COLO829 (cell line): ENCODE data around the gene AQP2.

Experiments used
- DNase-seq: peaks from one replicate; pipeline ENCODE4 v3.0.0; 2012; ENCODE audit warnings: low spot score

AQP2 gene

DNA sequence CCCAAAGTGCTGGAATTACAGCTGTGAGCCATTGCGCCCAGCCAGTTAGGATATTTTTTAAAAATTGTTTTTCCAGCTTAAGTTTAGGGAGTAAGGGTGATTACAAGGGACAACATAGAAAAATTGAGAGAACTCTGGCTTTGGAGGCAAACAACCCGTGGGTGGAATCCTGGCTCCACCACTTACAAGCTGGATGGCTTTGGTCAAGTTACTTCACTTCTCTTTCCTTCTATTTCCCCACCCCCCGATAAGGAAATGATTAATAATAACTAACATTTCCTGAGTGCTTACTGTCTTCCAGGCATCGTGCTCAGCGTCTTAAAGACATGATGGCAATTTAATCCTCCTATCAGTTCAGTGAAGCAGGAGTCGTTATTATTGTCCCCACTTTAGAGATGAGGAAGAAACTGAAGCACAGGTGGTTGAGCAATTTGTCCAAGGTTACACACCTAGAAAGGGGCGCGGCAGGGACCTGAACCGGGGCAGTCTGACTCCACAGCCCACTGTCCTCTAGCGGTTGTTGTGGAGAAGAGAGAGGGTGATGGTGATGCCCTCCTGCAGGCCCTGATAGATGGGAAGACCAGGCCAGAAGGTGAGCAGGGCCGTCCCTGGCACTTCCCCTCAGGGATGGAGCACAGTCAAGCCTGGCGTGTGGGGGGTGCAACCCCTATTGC, 30.2 kb upstream of the AQP2 start:
- no peak for DNase-seq

DNA sequence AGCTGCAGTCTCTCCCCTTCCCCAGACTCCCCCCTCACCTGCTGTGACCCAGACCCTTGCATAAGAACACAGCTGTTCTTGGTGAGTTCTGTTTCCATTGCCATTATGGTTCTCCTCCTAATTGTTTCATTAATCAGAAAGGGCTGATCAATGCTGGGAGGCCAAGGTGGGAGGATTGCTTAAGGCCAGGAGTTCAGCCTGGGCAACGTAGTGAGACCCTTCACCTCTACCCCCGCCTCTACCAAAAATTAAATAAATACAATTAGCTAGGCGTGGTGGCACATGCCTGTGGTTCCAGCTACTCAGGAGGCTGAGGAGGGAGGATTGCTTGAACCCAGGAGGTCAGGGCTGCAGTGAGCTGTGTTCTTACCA, 29.6 kb upstream of the AQP2 start:
- DNase-seq = no peak

DNA sequence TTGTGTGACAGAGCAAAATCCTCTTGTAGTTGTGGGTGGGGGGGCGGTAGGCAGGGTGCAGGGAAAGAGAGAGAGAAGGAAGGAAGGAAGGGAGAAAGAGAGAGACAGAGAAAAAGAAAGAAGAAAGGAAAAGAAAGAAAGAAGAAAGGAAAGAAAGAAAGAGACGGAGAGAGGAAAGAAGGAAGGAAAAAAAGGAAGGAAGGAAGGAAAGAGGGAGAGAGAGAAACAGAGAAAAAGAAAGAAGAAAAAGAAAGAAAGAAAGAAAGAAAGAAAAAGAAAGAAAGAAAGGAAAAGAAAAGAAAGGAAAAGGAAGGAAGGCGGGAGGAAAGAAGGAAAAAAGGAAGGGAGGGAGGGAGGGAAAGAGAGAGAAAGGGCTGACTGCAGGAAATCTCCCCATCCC, 29.2 kb upstream of the AQP2 start:
- no peak for DNase-seq

DNA sequence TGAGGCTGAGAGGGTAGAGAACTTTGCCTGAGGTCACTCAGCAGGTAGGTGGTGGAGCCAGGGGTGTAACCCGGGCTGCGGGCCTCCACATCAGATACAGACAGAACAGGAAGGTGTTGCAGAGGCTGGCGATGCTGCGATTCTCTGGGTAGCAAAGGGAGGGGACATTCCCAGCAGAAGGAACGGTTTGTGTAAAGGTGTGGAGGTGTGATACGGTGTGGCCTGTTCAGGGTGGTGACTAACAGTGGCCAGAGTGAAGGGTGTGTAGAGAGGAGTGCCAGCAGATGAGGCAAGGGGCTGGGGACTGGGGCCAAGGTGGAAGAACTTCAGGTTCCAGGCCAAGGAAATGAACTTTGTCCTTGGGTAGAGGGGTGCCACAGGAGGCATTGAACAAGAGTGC, 28.6 kb upstream of the AQP2 start:
- no peak for DNase-seq

DNA sequence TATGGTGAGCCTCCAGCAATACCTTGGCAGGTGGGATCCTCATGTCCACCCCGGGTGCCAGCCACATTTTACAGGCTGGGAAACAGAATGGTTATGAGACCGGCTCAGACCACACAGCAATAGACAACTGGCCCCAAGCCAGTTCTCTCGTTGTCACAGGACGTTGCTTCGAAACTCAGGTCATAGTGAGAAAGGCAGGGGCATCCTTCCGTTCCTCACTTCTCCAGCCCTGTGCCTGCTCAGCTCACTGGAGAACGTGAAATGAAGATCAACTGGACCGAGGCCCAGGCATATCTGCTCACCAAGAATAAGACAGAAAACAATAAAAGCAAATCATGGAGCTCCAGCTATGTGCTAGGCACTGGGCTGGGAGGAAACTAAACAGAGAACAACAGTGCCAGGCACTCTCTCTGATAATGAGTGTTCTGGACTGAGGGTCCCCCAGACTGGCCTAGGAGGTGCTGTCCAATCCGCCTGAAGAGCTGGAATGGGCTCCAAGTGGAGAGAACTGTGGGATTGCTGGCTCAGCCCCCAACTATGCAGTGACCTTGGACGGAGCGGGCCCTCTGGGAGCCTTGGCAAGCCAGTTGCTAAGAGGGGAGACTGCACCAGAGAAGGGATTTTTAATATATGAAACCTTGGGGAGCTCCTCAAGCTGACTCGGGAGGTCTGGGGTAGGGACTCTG, 28.0 kb upstream of the AQP2 start:
- DNase-seq = no peak

DNA sequence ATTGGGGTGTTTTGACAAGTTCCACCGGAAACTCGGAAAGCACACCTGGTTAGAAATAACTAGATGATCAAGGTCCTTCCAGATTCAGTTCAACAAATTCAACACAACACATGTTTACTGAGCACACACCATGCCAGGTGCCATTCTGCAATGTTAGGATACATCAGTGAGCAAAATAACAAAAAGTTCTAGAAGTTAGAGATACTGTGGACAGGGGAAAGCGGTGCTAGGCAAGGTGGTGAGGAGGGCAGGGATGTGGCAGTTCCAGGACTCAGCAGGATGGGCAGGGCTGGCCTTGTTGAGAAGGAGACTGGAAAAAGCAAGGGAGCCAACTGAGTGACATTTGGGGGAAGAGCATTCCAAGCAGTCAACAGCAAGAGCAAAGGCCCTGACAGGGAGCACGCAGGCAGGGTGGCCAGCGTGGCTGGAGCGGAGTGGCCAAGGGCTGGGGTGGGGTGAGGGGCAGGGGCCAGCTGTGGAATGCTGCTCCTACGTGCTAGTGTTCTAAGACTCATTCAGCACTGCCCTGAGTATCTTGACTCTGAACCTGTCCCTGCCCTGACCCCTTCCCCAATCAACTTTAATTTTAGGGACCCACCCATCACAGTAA, 27.4 kb upstream of the AQP2 start:
- DNase-seq = no peak

DNA sequence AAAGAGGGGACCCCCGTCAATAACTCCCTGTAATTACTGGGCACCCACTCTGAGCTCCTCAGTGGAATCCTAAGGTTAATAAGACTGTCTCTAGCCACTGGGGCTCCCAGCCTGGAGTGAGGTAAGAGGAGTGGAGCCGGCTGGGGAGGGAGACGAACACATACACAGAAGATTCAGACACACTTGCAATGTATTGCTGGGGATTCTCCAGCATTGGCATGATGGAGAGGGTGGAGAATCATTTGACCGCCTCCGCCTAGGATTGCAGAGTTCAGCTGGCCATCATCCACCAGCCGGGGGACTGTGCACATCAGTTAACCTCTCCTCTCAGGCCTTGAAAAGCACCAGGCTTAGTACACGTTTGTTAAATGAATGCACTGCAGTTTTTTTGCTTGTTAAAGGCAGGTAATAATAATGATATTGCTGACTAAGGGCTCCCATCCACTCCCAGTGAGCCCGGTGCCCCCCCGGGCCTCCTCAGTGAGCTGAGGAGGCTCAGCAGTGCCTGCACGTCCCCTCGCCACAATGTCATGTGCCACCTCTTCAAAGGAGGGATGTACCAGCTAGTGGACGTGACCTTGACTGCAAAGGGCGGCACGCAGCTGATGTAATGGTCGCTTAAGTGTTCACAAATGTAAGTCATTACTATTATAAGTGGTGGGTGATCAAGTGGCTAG, 26.5 kb upstream of the AQP2 start:
- no peak for DNase-seq

DNA sequence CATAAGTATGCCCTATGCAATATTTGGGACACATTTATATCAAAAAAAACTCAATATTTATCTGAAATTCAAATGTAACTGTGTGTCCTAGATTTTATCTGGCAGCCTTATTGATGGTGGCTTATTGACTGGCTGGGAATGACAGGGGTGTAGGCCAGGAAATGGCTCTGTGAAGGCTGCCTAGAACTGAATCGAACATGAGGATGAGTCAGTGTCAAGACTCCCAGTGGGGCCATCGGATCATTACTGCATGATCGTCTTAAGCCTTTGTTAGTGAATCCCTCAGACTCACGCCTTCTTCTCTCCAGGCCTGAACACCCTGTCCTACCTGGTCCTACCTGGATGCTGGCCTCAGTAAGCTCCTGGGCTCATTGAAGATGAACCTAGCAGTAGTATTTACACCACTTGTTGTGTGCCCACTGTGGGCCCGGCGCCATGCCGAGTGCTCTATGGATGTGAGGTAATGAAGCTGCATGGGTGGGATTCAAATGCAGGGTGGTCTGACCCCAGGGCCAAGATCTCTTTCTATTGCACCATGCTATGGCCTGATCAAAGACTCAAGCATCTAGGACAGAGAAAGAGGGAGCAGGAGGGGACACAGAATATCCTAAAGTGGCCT, 25.8 kb upstream of the AQP2 start:
- DNase-seq = no peak

DNA sequence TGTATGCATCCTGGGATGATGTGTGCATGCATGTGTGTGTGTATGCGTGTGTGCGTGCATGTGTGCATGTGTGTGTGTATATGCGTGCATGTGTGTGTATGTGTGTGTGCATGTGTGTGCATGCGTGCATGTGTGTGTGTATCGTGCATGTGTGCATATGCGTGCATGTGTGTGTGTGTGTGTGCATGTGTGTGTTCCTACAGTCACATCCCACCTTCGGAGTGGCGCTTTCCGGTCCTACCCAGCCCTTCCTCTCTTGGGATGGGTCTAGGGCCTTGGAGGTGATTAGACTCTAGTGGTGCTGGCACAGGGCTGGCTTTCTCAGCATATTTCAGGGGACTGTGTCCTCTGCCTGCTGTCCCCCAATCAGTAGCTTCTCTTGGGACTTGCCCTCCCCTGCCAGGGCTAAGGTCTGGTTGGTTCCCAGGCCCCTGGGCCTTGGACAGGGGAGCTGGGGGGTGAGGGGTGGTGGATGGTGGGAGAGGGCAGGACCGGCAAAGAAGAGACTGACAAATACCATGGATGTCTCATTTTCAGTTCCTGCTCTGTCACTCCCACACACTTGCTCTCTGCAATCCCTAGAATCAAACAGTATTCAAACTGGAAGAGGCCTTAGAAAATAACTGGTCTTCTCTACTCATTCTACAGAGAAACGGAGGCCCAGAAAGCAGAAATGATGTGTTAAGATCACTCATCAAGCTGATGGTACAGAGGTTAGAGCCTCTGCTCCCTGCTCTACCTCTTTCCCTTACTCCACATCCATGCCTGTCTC, 24.9 kb upstream of the AQP2 start:
- DNase-seq = no peak

DNA sequence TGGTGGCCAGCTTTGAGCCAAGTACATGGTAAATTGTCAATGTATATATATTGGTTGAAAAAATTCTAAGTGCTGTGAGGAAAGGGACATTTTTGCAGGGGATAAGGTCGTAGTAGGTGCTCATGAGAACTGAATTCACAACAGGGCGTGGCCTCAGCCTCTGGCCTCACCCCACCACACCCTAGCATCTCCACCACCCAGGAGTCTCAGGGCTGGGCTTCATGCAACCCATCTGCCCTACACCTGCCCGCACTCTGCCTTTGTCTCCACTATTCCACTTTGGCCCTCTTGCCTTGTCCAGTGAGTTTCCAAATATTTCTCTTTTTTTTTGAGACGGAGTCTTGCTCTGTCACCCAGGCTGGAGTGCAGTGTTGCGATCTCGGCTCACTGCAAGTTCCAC, 22.1 kb upstream of the AQP2 start:
- no peak for DNase-seq

DNA sequence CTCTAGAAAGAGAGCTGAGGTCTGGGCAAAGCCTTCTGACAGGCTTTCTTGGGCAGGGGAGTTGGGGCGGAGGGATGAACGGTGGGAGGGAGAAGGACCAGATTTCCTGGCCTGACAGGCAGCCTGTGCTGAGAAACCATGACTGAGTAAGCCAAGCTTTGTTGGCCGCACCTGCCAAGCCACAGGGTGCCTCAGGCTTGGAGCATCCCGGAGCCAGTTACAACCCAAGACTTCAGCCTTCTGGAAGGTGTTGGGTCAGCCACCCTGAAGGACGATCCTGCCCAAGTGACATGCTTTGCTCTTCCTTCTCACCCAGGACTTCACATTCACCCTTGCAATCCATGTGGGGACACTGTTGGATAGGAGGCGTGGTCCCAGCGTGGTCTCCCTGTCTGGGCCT, 21.0 kb upstream of the AQP2 start:
- no peak for DNase-seq

DNA sequence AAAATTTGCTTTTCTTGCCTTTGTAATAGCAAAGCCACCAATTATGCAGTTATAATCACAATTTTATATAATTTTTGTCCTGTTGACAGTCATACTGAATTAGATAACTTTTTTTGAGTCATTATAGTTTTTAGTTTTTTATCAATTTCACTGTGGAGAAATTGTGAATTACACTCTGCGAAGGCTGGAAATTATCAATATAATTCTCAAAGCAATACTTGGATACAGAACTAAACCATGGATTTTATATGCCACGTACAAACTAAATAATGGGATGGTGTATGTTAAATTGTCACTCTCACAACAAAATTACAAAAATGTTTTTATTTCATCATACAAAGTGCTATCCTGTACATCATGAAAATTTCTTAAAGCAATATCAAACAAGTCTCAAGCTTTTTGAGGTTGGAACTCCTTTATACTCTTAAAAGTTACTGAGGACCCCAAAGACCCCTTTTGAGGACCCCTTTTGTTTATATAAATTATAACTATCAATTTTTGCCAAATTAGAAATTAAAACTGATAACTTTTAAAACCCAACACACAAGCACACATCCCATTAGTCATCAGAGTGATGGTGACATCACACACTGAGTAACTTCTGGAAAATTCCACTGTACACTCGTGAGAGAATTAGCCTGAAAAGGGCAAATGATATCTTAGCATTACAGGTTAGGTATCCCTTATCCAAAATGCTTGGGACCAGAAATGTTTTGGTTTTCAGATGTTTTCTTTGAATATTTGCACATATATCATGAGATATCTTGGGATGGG, 19.8 kb upstream of the AQP2 start:
- DNase-seq = no peak

DNA sequence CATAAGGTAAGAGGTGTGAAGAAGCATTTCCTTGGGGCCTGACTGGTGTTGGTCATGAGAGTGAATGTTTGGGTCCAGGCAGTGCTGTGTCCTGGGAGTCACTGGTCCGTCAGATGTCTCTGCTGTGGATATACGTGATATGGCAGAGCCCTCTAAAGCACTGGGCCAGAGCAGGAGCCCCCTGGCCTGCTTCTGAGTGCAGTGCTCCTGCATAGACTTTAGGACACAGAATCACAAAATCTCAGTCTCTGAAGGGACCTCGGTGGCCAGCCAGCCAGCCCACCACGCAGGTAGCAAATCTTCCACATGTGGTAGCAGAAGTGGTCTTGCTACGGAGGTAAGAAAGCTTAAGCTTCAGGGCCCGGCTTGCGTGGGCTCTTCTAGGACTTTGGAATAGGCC, 18.5 kb upstream of the AQP2 start:
- DNase-seq = no peak

DNA sequence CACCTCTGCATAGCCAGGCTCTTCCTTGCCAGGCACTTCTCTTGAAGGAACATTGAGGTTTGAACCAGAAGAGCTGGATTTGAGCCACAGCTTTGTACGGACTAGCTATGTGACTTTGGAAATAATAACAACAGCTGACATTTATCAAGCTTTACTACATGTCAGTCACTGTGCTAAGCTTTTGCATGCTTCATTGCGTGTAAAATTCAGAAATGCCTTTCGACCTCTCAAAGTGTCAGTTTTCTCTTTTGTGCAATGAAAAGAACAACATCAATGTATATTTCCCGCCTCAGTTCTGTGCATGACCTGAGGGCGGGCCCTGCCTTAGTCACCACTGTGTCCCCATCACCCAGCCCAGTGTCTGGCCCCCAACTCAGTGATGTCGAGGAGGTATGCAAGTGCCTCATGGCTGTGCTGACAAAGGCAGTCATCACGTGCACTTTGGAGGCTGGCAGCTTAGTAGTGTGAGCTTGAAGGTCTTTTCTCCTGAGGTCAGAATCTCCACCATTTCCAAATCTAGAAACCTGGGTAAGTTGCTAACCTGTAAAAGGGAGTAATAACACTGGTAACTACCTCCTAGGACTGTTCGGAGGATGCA, 17.9 kb upstream of the AQP2 start:
- DNase-seq = no peak

DNA sequence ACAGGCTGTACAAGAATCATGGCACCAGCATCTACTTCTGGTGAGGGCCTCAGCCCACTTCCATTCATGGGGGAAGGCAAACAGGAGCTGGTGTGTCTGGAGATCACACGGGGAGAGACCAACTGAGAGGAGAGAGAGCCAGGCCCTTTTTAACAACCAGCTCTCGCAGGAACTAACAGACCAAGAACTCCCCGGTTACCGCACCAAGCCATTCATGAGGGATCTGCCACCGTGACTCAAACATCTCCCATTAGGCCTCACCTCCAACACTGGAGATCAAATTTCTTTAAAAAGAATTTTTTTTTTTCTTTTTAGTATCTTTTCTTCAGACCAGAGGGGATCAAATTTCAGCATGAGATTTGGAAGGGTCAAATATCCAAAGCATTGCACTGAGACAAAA, 16.7 kb upstream of the AQP2 start:
- no peak for DNase-seq

DNA sequence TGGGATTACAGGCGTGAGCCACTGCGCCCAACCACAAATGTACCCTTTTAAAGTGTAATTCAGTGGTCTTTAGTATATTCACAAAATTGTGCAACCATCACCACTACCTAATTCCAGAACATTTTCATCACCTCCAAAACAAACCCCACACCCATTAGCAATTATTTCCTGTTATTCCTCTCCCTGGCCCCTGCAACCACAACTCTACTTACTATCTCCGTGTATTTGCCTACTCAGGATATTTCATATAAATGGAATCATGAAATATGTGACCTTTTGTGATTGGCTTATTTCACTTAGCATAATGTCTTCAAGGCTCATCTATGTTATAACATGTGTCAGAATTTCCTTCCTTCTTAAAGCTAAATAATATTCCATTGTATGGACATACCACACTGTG, 16.0 kb upstream of the AQP2 start:
- no peak for DNase-seq

DNA sequence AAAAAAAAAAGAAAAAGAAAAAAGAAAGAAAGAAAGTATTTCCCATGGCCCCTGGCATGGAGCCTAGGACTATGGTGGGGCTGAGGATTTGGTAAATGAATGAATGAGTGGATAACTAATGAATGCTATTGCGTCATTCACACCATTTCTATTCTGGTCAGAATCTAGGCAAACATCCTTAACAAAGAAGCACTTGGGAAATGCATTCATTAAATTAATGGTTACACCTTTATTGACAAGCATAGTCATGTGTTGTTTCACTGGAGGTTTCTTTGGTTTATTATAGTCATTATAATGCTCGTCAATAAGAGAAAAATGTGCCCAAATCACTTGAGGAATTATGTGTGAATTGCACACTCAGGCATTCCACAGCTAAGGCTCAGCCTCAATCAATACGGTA, 13.6 kb upstream of the AQP2 start:
- DNase-seq = no peak

DNA sequence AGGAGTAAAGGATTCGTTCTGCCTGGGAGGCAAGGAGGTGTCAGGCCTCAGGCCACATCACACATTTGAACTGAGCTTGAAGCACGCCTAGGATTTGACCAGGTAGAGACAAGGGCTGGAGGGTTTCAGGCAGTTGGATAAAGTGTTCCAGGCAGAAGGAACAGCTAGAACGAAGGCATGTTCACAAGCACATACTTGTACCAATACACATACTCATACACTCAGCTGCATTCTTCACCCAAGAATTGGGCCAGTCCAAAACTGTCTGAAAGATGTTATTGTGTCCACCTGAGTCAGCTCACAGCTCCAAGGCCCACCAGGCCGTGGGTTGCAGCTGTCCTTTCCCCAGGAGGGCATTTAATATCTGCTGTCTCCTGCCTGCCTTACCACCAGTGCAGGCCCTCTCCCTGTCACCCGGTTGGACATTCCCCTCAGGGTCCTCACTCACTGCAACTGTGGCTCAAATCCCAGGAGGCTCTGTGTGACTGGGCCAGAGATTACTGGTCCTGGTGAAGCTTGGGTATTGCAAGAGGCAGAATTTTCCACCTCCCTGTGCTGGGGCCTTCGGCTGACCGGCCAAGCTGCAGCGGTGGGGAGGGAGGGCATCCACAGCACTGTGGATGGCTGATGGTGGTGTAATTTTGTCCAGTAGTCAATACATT, 12.8 kb upstream of the AQP2 start:
- no peak for DNase-seq

DNA sequence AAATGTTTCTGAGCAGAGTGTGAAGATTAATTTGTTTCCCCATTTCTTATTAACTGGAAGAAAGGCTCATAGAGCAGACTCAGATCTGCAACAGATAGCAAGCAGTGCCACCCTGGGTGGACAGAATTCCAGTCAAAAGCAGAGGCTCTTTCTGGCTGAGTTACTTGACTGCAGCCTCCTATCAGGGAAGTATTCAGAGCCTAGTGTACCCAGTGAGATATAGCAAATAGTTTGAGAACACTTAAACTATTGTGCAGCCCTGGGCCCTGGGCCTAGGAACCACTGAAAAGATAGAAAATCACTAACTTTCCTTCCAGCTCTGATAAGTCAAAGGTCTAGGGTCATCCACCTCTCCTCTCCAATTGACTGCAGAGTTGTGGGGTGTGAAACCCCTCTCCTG, 11.2 kb upstream of the AQP2 start:
- no peak for DNase-seq

DNA sequence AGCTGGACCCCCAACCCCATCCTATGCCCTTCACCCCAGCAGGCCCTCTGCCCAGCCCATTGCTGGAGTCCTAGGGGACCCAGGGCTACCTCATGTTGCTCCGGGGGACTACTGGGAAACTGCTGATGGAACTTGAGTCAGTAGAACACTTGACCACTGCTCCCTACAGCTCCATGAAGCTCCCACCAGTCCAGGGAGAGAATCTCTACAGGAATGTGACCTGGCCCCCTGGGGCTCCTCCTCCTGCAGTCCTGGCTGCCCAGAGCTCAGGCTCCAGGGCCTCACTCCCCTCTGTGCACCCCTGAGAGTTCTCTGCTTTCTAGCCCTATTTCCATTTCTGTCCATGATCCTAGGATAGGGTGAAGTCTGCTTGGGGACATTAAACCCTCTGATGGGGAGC, 10.8 kb upstream of the AQP2 start:
- no peak for DNase-seq
